HG03439 (cell line): ENCODE data around the gene CPN1.
A peak's percentile ranks its signal among the peaks of the same experiment; 100 is the strongest.
"Not testable (repeated sequence)": the region's sequence is repeated elsewhere in the genome, so short reads cannot be mapped to it uniquely, and the experiment has no call there.

Experiments used
- ATAC-seq: cut with Tn5 transposase; IDR thresholded peaks from one replicate; pipeline ENCODE4 v1.9.1; 2021; ENCODE audit warnings: mild to moderate bottlenecking, moderate library complexity; ENCODE audit not compliant: unreplicated experiment

CPN1 gene

DNA sequence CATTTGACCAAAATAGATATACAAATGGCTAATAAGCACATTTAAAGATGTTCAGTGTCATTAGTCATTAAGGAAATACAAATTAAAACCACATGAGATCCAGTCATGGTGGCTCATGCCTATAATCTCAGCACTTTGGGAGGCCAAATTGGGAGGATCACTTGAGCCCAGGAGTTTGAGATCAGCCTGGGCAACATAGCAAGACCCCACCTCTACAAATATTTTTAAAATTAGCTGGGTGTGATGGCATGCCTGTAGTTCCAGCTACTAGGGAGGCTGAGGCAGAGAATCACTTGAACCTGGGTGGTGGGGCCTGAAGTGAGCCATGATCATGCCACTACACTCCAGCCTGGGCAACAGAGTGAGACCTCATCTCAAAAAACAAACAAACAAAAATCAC, 607 bp upstream of the CPN1 start:
- not testable (repeated sequence) for ATAC-seq

DNA sequence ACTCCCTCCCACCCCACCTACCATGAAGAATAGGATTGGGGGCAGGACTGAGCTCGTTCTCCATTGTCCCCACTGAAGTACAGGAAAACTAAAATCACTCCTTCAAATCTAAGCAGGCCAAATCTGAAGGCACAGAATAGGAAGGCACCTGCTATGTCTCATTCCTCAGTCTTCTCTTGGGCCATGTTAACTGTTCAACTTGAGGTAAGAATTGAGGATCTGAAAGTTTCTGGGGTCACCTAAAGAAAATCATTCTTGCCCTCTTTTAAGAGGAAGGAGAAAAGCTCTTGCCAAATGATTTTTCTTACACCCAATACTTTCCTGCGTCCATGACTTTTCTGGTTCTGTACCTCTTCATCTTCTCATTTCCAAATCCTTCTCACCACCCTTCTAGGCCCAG, 4.9 kb downstream of the CPN1 start:
- no peak for ATAC-seq

DNA sequence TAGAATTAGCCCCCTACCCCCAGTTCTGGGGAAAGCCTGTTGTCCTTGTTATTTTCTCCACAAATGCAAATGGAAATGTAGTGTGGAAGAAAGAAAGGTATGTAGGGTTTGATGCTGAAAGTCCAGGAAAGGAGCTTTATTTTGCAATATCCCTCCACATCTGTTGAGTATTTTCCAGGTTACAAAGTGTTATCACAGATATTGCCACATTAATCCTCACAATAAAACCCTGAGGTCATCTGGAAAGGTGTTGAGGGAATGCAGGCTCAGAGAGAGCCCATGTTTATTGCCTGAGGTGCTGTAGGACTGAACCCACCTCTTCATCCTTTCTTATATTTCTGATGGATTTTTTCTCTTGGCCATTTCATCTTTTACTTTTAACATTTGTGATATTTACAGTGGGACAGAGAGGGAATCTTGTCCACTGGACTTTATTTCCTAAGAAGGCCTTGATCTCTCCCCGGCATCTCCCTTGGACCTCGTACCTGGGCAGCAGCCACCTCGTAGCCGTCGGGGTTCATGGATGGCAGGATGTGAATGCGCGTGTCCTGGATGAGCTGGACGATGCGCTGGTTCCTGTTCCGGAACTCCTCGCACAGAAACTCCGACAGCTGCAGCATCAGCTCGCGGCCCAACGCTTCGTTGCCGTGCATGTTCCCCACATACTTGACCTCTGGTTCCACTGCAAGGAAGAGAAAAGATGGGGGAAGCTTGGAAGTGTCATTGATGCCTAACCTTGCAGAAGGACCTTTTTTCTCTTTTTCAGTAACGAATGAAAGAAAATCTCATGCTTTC, 6.0 kb downstream of the CPN1 start:
- ATAC-seq = no peak

DNA sequence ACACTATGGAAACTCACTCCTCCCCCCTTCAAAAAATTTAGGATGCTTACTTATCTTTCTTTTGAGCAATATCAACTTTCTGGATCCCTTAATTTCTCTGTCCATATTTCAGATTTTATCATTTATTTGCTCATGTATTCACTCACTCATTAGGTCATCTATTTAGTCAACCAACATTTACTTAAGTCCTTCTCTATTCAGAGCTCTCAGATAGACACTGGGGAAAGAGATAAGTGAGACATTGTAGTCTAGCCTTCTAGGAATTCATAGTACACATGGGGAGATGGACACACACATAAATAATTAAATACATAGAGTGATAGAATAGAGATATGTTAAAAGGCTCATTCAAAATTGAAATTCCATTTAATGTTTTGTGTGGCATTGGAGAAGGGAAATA, 9.2 kb downstream of the CPN1 start:
- no peak for ATAC-seq

DNA sequence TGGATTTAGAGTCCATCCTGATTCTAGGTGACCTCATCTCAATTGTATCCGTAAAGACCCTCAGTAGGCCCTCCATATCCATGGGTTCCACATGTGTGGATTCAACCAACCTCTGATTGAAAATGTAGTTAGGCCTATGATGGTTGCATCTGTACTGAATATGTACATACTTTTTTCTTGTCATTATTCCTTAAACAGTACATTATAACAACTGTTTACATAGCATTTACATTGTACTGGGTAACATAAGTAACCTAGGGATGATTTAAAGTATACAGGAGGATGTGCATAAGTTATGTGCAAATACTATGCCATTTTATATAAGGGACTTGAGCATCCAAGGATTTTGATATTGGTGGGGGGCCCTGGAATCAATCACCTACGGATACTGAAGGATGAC, 10.1 kb downstream of the CPN1 start:
- no peak for ATAC-seq

DNA sequence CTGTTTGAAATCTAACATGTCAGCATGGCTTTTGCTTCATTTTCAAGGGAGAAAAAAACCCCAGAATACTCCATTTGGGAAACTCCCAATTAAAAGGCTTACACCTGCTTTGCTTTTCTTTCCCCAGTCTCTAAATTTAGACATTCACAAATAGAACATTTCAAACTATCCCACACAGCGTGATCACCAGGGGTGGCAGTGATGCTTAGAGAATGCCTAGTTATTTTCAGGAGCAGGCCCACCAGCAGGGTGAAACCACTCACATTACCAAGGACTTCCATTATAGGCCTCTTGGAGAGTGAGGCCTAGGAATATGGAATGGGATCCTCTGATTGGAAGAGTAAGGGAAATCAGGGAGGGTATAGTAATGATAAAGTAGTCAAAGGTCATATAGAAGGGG, 14.2 kb downstream of the CPN1 start:
- ATAC-seq = no peak

DNA sequence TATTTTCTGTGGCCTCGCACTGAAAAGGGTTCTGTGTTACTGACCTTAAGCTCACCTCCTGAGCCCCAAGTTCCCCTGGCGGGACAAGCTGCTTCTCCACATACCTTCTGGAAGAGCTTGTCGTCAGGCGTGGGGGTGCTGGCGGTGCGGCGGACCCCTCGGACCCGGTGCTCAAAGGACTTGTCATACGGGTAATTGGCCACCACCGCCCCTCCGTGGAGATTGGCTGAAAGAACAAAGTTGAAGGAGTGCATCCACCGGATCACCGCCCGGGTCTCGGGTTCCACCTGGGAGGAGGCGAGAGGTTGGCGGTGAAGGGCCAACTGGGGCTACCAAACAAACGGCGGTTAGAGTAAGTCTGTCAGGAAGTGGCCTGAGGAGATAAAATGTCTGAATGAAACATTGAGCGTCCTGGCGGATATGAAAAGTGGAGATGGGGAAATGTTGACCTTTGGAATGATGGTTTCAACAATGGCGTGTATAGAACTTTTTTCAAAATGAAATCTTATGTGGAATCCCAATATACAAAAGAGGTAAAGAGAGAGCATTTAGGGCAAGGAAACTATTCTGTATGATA, 16.5 kb downstream of the CPN1 start:
- ATAC-seq = no peak

DNA sequence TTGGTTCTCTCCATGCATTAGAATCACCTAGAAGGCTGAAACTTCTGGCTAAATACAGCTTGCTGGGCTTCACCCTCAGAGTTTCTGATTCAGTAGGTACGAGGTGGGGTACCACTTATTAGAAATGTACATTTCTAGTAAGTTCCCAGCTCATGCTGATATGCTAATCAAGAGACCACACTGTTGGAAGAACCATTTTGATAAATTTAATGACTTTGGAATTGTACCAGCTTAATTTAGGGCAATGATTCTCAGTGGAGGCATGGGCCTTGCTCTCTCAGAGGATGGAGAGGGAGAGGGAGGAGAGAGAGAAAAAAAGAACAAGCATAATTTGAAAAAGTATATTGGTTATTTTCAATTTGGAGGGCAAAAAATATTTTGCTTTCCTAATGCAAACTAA, 20.3 kb downstream of the CPN1 start:
- ATAC-seq = no peak

DNA sequence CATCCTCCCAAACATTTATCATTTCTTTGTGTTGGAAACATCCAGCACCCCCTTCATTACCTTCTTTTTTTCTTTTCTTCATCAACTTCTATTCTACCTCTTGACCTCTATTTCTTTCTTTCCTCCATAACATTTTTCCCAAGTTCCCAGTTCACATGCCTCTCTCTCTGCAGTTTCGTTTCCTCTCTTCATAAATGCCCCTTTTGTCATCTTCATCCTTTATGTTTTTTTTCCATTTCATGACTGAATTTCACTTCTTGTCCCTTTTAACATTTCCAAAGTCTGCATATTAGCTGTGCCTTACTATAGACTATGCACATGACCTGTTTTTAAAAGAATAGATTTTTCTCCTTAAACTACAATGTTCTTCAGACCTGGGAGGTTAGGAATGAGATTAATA, 23.7 kb downstream of the CPN1 start:
- ATAC-seq = no peak

DNA sequence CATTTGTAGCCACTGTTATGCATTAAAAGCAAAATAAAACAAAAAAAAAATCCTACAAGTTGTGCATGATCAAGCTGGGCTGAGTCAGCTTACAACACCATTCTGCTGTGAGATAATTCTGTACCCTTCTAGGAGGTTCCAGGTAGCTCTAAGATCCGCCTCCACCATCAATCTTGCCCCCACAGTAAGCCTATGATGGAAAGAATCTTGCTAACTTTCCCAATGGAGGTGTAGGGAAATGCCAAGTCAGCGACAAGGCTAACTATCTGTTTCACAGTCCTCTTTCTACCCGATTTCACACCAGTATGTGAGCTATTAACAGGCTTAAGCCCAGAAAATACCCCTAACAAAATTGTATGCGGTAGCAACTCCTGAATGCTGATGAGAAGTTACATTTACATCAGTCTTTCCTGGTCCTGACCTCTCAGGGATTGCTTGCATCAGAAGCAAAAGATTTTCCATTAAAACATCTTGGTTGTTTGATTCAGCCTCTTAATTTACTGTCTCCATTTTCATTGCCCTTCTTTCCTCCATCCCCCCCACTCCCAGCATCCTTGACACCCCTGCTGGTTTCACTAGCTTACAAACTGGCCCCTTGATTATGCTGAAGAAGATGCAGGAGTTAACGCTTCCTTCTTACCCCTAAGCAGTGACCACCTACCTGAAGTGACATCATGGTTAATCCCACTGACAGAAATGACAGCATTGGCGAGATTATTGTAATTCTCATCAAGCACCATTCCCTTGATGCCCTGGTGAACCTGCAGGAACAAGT, 27.8 kb downstream of the CPN1 start:
- no peak for ATAC-seq

DNA sequence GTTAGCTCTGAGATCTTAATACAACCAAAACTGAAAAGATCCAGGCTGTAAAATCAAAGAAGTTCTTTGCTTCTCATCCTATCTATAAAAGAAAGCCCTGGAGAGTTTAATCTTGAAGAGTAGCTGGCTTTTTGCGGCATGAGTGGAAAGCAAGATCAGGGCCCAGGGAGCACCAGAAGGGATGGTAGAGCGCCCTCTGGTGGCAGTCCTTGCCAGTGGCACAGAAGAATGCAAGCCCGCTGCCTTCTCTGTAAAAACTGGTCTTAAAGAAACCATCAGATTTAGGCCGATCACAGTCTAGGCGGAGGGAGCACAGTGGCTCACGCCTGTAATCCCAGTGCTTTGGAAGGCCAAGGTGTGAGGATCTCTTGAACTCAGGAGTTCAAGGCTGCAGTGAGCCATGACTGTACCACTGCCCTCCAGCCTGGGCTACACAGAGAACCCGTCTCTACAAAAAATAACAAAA, 35.6 kb downstream of the CPN1 start:
- ATAC-seq = peak; percentile 82

DNA sequence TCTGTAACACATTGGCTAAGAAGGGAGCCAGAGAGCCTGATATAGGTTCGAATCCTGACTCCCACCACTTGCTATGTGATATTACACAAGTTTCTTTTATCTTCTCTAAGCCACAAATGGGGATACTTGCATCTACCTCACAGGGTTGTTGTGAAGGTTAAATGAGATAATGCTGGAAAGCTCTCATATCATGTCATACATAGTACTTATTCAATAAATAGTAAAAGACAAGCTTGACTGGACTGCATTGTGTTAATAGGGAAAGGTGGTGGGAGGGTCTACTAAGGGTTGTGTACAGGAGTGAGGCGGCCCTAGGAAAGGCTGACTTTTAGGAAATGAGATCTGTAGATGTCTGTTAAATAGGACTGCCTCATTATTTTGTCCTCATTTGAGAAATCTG, 36.1 kb downstream of the CPN1 start:
- no peak for ATAC-seq

DNA sequence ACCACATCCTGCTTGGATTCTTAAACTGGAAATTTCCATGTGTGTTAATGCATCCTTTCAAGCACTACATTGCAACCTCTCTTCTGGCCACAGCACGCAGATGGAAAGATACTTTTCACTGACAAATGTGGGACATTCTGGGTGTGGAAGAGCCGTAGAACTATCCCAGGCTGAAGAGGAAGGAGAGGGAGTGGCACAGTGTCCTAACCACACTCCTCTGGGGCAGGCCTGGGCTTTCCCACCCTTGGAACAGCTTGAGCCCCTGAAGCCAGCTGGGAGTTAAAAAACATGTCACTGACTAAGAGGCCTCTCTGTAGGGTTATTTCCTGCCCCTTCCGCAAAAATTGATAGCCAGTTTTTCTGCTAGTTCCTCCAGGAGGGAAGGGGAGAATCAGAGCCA, 37.9 kb downstream of the CPN1 start:
- no peak for ATAC-seq

DNA sequence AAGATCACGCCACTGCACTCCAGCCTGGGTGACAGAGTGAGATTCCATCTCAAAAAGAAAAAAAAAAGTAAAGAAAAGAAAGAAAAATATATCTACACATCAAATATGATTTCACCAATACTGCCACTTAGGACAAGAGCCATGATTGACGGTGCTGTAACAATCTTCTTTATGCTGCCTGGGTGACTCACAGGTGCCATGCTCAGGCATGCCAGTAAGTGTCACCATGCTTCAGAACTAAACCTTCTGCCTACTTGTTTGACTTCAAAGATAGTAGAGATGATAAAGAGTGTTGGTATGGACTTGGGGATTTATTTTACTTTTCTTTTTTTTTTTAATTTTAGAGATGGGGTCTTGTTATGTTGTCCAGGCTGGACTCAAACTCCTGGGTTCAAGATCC, 38.3 kb downstream of the CPN1 start:
- no peak for ATAC-seq

DNA sequence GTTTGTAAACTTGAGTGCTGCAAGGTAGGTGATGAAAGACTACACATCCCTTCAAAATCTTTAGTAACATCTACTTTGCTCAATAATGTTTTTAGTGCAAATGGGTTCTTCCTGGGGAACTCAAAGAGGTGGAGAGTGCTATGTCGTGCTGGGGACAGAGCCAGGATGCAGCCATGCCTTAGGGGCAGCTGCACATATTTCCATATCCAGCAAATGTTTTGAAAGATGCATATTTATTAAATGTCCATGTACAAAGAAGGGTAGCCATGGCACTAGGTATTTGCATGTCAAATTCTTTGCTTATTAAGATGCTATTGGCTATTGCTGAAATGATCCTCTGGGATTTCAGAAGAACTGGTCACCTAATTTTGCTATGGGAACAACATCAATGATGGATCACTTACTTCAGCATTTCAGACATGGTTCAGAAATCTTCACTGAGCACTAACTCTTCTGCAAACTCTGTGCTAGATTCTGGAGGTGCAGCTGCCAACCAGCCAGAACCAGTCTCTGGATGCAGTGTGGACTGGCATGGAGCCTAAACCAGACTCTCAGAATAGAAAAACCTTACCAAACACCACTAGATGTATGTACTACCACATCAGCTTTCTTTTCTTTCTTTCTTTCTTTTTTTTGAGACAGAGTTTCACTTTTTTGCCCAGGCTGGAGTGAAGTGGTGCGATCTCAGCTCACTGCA, 40.2 kb downstream of the CPN1 start:
- ATAC-seq = no peak

DNA sequence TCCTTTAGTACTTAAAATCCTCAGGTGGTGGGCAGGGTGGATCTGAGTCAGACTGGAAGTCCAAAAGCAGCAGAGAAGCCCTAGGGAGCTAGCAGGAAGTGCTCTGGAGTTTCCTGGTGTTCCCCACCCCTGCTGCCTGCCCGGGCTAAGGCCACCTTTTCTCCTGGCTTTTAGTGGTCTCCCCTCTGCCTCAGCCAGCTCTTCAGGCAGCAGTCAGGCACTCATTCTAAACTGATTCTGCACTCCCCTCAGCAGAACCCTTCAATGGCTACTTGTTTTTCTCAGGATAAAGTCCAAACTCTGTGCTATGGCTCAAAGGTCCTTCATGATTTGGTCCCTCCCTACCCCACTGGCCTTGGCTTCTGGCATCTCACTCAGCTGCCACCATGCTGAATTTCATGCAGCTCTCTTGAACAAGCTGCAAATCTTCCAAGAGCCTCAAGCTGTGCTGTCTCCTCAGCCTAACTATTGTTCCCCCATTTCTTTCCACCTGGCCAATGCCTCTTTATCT, 43.1 kb downstream of the CPN1 start:
- no peak for ATAC-seq

DNA sequence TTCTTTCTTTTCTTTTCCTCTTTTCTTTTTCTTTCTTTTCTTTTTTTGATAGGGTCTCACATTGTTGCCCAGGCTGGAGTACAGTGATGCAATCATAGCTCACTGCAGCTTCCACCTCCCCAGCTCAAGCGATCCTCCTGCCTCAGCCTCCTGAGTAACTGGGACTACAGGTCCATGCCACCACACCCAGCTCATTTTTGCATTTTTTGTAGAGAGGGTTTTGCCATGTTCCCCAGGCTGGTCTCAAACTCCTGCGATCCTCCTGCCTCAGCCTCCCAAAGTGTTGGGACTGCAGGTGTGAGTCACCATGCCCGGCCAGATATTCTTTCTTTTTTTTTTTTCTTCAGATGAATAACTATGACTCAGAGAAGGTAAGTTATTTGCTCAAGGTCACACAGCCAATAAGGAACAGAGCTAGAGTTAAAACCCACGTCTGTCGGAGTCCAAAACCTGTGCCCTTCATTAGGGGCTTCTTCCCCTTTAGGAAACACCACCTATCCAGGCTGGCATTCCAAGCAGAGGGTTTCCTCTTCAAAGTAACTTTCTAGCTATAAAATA, 43.8 kb downstream of the CPN1 start:
- no peak for ATAC-seq

DNA sequence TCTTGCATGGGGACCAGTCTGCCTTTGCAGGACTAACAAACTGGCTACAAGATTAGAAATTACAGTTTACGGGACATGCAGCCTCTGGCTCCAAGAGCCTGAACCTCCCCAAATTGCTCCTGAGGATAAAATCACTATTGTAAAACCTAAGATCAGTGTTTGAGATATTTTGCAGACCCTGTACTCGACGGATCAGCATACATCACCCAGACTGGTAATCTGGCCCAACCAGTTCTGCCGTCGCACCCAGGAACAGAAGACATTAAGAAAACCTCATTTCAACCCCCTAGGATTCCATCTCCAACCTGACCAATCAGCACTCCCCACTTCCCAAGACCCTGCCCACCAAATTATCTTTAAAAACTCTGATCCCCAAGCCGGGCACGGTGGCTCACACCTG, 44.8 kb downstream of the CPN1 start:
- no peak for ATAC-seq

DNA sequence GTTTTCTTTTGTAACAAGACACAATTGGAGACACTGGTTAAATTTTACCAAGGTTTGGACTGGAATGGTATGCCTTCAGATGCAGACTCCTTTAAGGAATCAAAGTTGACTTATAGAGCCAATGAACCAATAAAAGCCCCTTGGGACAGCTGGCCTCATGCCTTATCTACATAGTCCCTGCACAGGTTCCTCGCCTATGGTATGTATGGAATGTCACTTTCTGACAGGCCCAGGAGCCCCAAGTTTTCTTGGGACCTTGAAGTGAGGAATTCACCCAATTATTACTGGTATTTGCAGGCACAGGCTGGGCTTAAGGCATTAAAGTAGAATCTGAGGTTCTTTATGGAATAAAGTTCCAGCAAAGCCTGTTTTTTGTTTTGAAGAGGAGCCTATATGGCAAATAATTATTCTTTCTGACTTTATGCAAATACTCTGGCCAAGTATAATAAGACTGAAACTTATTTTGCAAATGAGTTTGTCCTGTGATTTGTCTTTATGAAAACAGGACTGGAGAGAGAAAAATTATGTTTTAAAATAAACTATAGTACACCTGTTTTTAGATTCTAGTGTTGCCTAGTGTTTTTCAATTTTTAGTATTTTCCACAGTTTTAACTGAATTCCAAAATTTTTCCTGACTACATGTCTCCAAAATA, 47.8 kb downstream of the CPN1 start:
- no peak for ATAC-seq

DNA sequence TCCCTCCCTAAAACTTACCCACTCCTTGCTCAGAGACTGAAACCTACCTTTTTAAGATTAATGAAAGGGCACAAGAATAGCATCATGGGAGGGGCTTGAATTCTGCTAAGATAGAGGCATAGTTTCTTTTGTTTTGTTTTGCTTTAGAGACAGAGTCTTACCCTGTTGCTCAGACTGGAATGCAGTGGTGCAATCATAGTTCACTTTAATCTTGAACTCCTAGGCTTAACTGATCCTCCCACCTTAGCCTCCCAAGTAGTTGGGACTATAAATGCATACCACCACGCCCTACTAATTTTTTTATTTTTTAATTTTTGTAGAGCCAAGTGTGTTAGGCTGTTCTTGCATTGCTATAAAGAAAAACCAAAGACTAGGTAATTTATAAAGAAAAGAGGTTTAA, 54.3 kb downstream of the CPN1 start:
- ATAC-seq = no peak
